Superior temporal gyrus (tissue), 1 donor: ENCODE measurements around the gene PPP6C.
"Not testable (repeated sequence)": the region's sequence is repeated elsewhere in the genome, so short reads cannot be mapped to it uniquely, and the experiment has no call there.

Experiments
- DNase-seq: peaks from one replicate; pipeline ENCODE4 v3.0.0-alpha.2; 2016; ENCODE audit errors: extremely low spot score

PPP6C gene

DNA sequence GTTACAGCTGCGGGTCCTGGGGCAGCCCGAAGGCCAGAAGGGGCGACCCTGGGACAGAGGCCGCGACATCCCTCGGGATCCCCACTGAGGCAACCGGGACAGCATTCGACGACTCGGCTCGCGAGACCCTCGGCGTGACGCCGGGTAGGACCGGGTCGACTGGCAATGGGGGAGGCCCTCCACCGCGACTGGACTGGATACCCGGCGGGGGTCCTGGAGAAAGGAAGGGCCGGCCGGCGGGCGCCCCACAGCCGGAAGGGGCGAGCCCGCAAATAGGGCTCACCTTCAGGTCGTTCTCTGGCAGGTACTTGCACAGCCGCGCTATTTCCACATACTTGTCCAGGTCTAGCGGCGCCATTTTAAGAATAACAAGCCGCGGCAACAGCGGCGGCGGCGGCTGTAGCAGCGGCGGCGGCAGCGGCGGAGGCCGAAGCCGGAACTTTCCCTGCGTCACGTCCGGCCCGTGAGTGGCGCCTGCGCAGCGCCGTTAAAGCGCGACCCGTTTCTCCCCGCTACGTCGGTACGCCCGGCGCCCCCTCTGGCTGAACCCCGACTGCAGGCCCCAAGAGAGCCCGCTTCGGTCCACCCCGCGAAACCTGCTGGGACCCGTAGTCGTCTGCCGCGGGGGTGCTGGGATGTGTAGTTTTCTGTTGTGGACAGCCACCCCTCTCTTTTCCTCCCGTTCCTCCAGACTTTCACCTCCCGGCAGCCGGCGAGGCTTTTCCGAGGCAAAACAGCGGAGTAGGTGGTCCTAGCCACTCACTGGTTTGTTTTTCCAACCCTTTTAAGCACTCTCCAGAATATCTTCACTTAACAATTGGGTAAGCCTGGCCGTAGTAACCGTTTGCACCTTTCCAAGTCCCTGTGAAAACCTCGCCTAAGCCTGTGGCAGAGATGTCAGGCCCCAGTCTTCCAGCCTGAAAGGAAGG lies at the start of gene PPP6C:
Gene PPP6C (minus strand): TSS at position 443 of the 929 bp plus-strand sequence. CDS start 85 bp downstream, at position 358.
- peak; percentile 97 for DNase-seq

DNA sequence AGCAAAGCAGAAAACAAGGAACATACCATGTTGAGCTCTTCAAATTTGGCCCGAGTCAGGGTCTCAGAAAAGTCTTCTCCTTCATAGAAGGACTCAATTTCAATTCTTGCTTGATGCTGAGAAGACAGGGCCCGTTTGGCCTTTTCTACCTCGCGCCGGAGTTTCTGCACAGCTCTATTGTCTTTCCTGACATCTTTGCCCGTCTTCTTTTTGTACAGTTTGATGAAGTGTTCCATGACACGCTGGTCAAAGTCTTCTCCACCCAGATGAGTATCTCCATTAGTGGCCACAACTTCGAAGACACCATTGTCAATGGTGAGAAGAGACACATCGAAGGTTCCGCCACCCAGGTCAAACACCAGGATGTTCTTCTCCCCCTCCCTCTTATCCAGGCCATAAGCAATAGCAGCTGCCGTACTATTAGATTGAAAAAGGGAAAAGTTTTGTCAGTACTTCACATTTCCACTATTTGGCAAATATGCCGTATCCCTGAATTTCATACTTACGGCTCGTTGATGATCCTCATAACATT lies 49.4 kb upstream of the PPP6C start:
- DNase-seq: no peak

DNA sequence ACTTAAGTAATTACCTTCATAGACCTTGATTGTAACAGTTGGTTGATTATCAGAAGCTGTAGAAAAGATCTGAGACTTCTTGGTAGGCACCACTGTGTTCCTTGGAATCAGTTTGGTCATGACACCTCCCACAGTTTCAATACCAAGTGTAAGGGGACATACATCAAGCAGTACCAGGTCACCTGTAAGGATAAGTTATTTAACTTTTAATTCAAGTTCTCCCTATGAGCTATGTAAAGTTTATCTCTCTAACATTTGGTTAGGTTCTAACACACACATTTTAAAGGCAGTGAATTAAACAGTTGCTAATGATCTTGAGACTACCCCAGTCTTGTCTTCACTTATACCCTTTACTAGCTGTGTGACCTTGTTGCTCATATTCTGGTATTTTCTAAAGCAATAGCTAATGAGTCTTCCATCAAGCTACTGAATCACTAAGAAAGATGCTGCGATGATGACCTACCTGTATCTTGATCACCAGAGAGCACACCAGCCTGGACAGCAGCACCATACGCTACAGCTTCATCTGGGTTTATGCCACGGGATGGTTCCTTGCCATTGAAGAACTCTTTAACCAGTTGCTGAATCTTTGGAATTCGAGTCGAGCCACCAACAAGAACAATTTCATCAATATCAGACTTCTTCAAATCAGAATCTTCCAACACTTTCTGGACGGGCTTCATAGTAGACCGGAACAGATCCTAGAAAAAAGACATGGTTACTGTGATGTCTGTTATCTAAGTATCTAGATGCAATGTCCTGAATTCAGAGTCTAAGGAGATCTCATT lies 48.7 kb upstream of the PPP6C start:
- no peak for DNase-seq

DNA sequence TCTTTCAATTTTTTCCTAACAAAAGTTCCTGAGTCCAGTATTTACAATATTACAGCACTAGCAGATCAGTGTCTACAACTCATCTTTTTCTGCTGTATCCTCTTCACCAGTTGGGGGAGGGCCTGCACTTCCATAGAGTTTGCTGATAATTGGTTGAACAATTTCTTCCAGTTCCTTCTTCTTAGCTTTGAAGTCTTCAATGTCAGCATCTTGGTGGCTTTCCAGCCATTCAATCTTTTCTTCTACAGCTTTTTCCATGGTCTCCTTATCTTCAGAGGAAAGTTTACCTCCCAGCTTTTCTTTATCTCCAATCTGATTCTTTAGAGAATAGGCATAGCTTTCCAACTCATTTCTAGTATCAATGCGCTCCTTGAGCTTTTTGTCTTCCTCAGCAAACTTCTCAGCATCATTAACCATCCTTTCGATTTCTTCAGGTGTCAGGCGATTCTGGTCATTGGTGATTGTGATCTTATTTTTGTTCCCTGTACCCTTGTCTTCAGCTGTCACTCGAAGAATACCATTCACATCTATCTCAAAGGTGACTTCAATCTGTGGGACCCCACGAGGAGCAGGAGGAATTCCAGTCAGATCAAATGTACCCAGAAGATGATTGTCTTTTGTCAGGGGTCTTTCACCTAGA lies 47.0 kb upstream of the PPP6C start:
- not testable (repeated sequence) for DNase-seq

DNA sequence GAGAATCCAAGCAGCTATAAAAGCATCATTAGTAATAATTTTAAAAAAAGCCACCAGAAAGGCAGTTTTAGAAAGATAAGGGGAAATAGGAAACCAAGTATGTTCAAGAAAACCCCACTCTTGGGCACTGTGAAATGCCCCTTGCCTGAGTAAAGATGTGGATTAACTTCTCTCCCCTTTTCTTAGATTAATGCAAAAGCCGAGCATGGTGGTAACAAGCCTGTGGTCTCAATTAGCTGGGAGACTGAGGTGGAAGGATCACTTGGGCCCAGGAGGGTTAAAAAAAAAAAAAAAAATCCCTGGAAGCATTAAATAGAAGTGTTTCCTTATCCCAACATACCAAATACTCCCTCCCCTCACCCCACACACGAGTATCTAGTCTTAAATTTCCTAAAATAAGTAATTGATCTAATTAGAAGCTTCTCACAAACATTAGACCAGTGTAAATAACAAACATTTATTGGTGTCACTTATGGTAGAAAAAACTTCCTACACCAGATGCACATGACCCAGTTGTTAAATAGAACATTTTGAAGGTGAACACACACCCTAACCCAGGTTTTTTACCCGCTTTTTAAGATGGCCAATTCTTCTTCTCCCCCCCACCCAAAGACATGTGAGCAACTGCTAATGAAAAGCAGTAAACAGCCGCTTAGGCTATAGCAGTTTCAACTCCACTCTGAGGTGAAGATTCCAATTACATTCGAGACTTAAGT lies 46.4 kb upstream of the PPP6C start:
- DNase-seq: no peak

DNA sequence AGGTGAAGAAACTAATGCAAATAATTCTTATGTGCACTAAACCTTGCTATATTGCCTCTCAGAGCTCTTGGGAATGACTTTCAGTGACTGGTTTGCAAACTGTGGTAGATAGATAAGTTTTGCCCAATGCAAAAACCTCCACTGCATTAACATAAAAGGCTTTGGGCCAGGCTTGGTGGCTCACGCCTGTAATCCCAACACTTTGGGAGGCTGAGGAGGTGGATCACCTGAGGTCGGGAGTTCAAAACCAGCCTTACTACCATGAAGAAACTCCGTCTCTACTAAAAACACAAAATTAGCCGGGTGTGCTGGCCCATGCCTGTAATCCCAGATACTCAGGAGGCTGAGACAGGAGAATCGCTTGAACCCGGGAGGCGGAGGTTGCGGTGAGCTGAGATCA lies 44.5 kb upstream of the PPP6C start:
- not testable (repeated sequence) for DNase-seq

DNA sequence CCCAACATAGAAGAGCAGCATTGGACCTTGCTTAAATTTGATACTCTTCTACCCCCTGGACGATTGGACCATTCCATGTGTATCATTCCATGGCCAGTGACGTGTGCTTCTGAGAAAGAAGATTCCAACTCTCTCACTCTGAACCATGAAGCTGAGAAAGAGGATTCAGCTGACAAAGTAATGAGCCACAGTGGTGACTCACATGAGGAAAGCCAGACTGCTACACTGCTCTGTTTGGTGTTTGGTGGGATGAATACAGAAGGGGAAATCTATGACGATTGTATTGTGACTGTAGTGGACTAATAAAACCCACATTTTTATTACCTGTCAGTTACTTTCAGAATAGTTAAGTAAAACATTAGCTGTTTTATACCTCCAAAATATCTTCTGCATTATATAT lies 44.1 kb upstream of the PPP6C start:
- peak; percentile 28 for DNase-seq

DNA sequence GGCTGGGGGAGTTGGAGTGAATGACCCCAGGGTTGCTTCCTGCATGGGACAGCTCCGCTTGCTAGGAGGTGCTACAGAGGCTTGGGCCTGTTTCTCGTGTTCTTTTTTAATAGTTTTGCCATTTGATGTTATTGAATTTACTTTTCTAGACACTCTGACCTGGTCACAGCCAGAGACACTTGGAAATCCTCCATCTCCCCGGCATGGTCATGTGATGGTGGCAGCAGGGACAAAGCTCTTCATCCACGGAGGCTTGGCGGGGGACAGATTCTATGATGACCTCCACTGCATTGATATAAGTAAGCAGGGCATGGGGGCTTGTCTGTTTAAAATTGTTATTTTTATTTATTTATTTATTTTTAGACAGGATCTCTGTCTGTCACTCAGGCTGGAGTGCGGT lies 38.2 kb upstream of the PPP6C start:
- DNase-seq: no peak

DNA sequence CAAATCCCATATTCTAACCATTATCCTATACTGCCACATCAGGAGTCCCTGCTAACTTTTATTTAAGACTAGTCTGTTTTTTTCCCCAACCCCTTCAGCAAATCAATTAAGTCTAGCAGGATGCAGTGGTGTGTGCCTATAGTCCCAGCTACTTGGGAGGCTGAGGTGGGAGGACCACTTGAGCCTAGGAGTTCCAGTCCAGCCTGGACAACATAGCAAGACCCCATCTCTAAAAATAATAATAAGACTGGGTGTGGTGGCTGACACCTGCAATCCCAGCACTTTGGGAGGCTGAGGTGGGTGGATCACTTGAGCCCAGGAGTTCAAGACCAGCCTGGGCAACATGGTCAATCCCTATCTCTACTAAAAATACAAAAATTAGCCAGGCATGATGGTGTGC lies 35.3 kb upstream of the PPP6C start:
- DNase-seq: not testable (repeated sequence)

DNA sequence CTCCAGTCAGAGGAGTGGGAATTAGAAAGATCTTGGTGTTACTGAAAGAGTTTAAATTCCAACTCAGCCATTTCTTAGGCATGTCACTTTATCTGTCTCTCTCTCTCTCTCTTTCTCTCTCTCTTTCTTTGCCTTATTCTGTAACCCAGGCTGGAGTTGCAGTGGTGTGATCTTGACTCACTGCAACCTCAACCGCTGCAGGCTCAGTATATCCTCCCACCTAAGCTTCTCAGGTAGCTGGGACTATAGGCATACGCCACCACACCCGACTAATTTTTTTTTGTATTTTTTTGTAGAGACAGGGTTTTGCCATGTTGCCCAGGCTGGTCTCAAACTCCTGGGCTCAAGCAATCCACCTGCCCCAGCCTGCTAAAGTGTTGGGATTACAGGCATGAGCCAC lies 29.0 kb upstream of the PPP6C start:
- DNase-seq: no peak

DNA sequence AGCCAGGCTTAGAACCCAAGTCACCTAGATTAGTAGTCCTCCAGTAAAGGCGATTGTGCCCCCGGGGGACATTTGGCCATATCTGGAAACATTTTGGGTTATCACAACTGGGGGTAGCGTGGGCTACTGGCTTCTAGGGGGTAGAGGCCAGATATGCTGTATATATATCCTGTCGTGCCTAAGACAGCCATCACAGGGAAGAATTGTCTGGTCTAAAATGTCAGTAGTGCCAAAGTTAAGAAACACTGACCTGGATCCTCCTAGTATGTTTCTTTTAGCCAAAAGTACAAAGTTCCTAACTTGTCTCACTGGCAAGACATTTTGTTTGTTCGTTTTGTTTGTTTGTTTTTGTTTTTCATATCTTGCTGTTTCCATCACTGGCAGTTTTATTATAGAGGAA lies 24.6 kb upstream of the PPP6C start:
- DNase-seq: no peak

DNA sequence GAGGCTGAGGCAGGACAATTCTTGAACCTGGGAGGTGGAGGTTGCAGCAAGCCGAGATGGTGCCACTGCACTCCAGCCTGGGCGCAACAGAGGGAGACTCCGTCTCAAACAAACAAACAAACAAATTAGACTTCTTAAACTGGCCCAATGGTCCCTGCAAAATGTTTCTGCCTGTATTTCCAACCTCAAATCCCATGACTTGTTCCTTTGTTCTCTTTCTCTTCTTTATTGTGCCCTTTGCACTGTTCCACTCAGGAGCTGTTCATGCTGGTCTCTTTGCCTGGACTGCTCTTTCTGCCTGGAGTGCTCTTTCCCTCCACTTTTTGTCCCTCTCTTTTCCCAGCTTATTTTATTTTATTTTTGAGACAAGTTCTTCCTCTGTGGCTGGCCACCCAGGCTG lies 14.9 kb upstream of the PPP6C start:
- no peak for DNase-seq

DNA sequence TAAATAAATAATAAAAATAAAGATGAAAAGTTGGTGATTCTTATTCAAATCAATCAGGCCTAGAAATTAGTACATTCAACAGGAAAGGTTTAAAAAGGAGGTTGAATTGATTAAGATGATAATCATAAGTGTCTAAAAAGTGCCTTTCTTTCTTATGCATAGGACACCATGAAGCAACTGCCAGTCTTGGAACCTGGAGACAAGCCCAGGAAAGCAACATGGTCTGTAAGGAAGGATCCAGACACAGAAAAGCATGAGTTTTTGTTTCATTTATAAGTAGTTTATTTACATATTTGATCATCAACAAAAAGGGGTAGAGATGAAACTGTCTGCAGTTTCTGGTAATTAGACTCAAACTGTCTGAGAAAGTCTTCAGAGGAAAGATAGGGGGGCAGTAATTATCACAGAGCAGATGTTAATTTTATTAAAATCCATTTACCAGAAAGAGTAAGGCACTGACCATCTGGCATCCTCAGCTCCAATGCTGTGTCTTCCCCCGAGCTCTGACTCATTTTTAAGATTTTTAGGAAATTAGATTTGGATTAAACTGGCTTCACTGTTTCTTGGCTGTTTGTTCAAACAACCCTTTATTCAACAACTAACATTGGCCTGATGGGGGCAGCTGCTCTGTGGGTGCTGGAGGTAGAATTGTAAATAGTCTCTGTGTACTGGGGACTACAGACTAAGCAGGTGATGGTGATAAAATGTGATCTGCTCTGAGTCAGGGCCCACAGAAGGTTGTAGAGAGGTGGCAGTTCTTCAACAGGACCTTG lies 13.4 kb upstream of the PPP6C start:
- DNase-seq: no peak

DNA sequence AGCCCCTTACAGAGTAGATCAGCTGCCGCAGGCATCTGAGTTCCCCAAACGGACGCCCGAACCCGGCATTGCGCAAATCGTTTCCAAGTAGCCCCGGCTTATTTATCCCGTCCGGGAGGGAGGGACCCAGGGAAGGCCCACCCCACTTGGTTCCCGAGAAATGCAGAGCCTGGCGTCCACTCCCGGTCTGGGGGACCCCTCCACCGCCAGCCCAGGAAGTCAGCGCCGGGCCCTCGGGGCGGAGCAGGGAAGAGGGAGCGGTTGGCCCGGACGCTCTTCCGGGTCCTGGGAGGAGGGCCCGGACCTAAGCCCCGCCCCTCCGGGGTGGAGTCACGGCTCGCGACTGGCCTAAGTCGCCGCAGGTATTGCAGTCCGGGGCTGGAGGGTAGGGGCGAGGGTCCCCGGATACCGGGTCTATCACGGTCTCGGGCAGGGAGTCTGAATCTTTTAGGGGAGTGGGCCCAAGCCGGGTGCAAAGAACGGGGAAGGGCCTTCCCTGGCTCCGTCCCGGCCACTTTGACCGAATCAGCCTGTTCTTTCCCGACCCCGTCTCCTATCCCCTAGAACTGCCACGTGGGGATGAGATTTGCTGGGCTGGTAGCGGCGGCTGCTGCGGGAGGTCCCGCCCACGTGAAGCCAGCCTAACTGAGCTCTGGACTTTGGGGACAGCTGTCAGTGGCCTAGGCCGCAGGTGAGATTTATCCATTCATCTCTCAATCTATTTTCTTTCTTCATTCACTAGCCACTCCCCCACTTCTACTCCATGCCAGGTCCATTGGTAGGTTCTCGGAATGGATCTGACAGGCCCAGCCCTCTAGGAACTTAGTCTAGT lies 10.8 kb upstream of the PPP6C start, which contains the start of gene RABEPK:
Gene RABEPK (plus strand): TSS at position 327 of the 832 bp plus-strand sequence. CDS start 2,472 bp downstream, outside the sequence.
- peak; percentile 94 for DNase-seq

DNA sequence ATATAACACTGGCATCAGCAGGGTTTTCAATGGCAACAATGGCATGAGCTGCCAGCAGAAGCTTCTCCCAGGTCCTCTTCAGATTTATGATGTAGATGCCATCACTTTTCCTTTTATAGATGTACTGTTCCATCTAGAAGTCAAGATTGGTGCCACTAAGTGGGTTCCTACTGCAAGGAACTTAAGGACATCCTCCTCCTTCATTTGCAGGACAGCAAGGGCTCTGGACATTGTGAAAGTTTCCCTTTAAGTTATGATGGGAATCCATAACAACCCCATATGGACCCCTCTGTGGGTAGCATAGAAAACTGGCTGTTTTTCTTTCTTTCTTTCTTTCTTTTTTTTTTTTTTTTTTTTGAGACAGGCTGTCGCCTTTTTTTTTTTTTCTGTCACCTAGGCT lies 6.0 kb upstream of the PPP6C start:
- DNase-seq: not testable (repeated sequence)

DNA sequence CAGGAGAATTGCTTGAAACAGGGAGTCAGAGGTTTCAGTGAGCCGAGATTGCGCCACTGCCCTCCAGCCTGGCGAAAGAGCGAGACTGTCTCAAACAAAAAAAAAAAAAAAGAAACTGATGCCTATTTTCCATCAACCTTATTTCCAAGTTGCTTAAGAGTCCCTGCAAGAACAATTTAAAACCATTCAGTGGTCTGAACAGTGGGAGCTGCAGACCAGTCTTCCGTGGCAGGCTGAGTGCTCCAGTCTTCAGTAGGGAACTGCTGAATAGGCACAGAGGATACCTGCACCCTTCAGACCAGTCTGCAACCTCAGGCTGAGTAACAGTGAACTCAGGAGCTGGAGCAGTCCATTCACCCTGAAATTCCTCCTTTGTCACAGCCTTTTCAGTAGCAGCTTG lies 4.9 kb upstream of the PPP6C start:
- DNase-seq: not testable (repeated sequence)

DNA sequence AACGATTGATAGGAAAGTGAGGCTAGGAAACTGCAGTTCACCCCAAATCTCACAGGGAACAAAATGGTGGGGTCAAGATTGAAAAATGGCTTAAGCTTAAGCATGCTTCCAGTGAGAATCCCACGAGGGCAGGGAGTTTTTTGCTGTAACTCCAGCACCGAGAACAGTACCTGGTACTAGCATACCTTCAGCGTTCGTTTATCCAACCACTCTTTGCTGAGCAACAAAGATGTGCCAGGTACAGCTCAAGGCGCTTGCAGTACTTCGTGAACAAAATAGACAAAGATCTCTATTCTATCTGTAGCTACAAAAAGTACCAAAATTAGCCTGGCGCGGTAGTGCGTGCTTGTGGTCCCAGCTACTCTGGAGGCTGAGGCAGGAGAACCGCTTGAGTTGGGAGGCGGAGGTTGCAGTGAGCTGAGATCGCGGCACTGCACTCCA lies 778 bp upstream of the PPP6C start:
- DNase-seq: no peak

DNA sequence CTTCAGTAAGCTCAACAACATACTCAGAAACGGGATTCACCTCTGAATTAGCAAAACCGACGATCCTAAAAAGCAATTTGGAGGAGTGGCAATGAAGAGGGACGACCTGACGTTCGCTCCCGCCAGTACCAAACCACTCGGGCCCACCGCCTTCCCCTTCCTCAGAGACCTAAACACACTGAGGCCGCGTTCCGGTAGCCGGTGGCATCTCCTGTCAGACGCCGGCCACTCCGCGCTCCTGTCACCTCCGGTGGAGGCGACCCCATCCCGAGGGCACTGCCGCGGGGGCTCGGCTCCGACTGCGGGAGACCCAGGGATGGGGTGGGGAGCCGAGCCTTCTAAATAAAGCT lies 617 bp downstream of the PPP6C start:
- no peak for DNase-seq

DNA sequence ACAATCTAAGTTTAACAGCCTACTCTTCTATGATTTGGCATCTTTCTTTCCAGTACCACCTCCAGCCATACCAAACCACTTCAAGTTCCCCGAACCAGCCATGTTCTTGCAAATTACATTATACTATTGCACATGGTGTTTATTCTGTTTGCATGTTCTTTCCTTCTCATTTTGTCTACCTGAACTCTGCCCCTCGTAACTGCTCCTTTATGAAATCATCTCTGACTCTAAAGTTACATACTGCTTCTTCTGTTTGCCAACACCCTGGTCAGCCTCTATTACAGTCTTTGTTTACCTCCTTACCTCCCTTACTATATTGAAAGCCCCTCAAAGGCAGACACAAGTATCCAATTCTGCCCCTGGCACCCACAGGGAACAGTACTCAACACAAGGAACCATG lies 6.0 kb downstream of the PPP6C start:
- DNase-seq: no peak

DNA sequence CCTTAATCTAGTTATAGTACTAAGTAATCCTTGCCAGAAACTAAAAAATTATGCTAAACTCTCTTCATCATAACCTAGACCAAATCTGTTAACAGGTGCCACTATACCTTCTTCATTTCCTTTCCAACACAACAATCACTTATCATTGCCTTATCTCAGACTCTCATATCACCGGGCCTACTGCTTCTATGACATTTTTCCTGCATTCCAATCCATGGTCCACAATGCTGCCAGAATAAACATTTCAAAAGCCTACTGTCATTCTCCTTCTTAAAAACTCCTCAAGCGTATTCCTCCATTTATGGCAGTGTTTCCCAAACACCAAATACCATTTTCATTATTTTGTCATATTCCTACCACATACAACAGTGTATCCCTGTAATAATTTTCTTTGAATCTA lies 6.5 kb downstream of the PPP6C start:
- no peak for DNase-seq
